ENCODE data around the gene GNL1.

GNL1 gene

DNA sequence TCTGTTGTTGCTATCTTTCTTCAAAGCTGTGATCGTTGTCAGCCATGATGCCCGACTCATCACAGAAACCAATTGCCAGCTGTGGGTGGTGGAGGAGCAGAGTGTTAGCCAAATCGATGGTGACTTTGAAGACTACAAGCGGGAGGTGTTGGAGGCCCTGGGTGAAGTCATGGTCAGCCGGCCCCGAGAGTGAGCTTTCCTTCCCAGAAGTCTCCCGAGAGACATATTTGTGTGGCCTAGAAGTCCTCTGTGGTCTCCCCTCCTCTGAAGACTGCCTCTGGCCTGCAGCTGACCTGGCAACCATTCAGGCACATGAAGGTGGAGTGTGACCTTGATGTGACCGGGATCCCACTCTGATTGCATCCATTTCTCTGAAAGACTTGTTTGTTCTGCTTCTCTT lies 34.2 kb upstream of the GNL1 start:
- ChIA-PET POLR2A (interaction anchor here (0.8 to 1.4 kb wide), 3 partner anchors 12 to 20 kb away, joined by 3 to 4 read pairs (median 3); no protein-coding TSS in a partner anchor), CTCF (interaction anchor here (0.7 to 6.9 kb wide), 6 partner anchors 8 to 108 kb away, joined by 3 to 64 read pairs (median 4); no protein-coding TSS in a partner anchor)

GRCh38 chr6:30589754-30590358 lies 33.6 kb upstream of the GNL1 start:
- DNase-seq (ENCODE audit: low read depth, low spot score): no peak
- TF ChIP-seq, protein P1, sequence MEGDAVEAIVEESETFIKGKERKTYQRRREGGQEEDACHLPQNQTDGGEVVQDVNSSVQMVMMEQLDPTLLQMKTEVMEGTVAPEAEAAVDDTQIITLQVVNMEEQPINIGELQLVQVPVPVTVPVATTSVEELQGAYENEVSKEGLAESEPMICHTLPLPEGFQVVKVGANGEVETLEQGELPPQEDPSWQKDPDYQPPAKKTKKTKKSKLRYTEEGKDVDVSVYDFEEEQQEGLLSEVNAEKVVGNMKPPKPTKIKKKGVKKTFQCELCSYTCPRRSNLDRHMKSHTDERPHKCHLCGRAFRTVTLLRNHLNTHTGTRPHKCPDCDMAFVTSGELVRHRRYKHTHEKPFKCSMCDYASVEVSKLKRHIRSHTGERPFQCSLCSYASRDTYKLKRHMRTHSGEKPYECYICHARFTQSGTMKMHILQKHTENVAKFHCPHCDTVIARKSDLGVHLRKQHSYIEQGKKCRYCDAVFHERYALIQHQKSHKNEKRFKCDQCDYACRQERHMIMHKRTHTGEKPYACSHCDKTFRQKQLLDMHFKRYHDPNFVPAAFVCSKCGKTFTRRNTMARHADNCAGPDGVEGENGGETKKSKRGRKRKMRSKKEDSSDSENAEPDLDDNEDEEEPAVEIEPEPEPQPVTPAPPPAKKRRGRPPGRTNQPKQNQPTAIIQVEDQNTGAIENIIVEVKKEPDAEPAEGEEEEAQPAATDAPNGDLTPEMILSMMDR (IDR thresholded peaks at IDR 0.05; ENCODE audit: insufficient read depth, low read length, missing control alignments): no peak
- no peak overlapping the region for H3K4me3 ChIP-seq (ENCODE audit: low read depth, low read length)
- ChIA-PET POLR2A (interaction anchor here (1.4 kb wide), 1 partner anchor 16 kb away, joined by 3 read pairs; no protein-coding TSS in a partner anchor), CTCF (interaction anchor here (1.0 to 6.9 kb wide), 4 partner anchors 8 to 107 kb away, joined by 3 to 64 read pairs (median 17); no protein-coding TSS in a partner anchor)

More for the DNA sequence above, 34.2 kb upstream of the GNL1 start:
- TF ChIP-seq, protein P1 (IDR thresholded peaks at IDR 0.05; ENCODE audit: insufficient read depth, low read length, missing control alignments): no peak
- no peak for DNase-seq (ENCODE audit: low read depth, low spot score)
- no peak overlapping the region for H3K4me3 ChIP-seq (ENCODE audit: low read depth, low read length)

GRCh38 chr6:30583921-30584320 lies 27.6 kb upstream of the GNL1 start:
- ChIA-PET CTCF (interaction anchor here (0.7 to 0.8 kb wide), 2 partner anchors 13 to 14 kb away, joined by 3 to 4 read pairs; no protein-coding TSS in a partner anchor), POLR2A (interaction anchor here (1.1 kb wide), 1 partner anchor 29 kb away, joined by 3 read pairs; no protein-coding TSS in a partner anchor)
- H3K4me3 ChIP-seq (ENCODE audit: low read depth, low read length): no peak overlapping the region
- no peak for DNase-seq (ENCODE audit: low read depth, low spot score)
- TF ChIP-seq, protein P1 (IDR thresholded peaks at IDR 0.05; ENCODE audit: insufficient read depth, low read length, missing control alignments): no peak

GRCh38 chr6:30578051-30578450 lies 21.8 kb upstream of the GNL1 start:
- TF ChIP-seq, protein P1 (IDR thresholded peaks at IDR 0.05; ENCODE audit: insufficient read depth, low read length, missing control alignments): no peak
- no peak overlapping the region for H3K4me3 ChIP-seq (ENCODE audit: low read depth, low read length)
- CTCF ChIA-PET: interaction anchor here (1.0 to 1.4 kb wide), 2 partner anchors 19 to 101 kb away, joined by 4 to 6 read pairs; no protein-coding TSS in a partner anchor
- no peak for DNase-seq (ENCODE audit: low read depth, low spot score)
- POLR2A ChIA-PET: interaction anchor here (1.0 to 1.4 kb wide), 2 partner anchors 19 to 20 kb away, joined by 3 to 4 read pairs; no protein-coding TSS in a partner anchor

DNA sequence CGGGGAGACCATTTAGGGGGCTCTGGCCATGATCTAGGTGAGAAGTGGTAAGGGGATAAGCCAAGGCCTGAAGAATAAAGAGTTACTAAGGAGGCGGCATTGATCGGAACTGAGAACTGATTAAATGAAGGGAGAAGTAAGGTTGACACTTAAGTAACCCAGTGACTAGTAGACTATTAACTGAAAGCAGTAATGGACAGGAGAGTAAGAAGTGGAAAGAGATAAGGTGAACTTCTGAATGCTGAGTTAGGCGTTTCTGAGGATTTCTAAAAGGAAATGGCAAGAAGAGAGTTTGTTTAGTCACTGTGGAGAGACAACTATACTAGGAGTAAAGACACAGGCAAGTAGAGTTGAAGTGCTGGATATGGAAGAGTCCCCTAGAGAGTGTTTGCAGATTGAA lies 16.8 kb upstream of the GNL1 start:
- TF ChIP-seq, protein P1 (IDR thresholded peaks at IDR 0.05; ENCODE audit: insufficient read depth, low read length, missing control alignments): no peak
- no peak overlapping the region for H3K4me3 ChIP-seq (ENCODE audit: low read depth, low read length)
- CTCF ChIA-PET: interaction anchor here (1.0 to 1.4 kb wide), 4 partner anchors 13 to 32 kb away, joined by 3 to 8 read pairs (median 6); no protein-coding TSS in a partner anchor
- no peak for DNase-seq (ENCODE audit: low read depth, low spot score)
- POLR2A ChIA-PET: no interaction called here

- TF ChIP-seq, protein P1 (IDR thresholded peaks at IDR 0.05; ENCODE audit: insufficient read depth, low read length, missing control alignments): no peak
- ChIA-PET POLR2A (no interaction called here), CTCF (interaction anchor here (0.6 kb wide), 1 partner anchor 89 kb away, joined by 3 read pairs; no protein-coding TSS in a partner anchor)
- DNase-seq (ENCODE audit: low read depth, low spot score): no peak
- H3K4me3 ChIP-seq (ENCODE audit: low read depth, low read length): peak overlapping the region; percentile 98
Measured at GRCh38 chr6:30572148-30572547, 15.9 kb upstream of the GNL1 start.
